ENCODE data around the gene DOC2B. TPM values are rescaled to one million over a fixed set of nuclear protein-coding genes. Genes with fewer than 3 reads are reported as not detected.
"Not testable (repeated sequence)": the region's sequence is repeated elsewhere in the genome, so short reads cannot be mapped to it uniquely, and the experiment has no call there.

The DOC2B gene
- total RNA-seq, 1 experiment from 2014 or later, result not detected

DNA sequence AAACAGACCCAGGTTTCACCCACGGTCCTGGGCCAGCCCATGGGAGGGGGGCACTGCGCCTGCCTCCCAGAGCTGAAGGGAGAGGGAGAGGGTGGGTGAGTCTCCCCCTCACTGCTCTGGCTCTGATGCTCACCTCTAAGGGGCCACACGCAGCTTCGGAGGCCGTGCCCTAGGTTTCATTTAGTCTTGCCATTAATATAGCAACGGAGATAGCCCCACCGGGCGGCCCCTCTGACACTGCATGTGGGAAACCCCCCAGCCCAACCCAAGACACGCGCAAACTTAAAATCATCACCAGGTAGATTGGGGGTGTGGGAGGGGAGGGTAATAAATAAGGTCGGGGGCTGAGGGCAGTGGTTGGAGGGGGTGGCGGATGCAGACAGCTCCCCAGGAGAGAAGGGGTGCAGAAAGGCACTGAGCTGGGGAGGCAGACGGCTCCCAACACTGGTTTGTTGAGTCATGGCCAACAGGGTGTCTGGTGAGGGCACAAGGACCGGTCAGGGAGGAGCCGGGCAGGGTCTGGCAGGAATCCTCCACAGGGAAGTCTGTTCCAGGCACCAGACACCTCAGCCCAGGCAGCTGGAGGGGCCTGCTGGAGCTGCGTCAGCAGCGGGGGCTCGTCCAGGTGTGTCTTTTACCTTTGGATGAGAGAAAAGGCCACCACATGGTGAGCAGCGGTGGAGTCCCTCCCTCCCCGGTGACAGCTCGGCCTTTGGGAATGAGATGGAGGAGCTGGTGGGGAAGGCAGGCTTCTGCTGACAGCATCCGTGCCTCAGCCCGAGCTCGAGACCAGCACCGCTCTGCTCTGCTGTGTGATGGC lies 32.0 kb upstream of the DOC2B start:
- no peak for DNase-seq (ENCODE audit: low spot score)

DNA sequence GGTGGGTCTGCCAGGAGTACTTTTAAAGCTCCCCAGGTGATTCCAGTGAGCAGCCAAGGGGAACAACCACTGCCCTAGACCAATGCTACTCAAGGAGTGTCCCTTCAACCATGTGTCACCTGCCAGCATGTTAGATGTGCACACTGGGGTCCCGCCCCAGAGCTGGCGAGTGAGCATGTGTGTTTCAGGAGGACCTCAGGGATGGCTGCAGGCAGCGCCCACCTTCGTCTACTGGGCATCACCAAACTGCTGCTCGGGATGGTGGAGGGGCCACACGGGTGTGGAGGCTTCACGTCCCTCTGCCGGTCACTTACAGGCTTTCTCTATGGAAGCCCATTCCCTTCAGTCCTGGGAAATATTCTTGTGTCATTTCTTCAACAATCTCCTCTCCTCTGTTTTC lies 29.0 kb upstream of the DOC2B start:
- no peak for DNase-seq (ENCODE audit: low spot score)

DNA sequence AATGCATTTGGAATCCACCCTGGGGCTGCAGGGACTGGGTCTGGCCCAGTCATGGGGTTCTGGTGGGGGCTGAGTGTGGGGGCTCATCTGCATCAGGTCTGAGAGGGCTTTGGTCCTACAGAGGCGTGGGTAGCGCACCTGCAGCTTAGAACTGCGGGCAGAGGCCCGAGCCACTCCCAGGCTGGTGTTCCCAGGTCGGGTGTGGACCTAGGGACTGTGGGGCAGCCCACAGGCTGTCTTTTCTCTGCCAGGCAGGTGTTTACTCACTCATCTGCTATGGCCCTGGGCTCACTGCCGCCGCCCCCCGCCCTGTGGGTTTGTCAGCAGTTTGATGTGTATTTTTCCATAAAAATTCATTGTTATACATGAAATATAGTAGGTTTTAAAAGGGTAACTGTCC lies 27.0 kb upstream of the DOC2B start:
- DNase-seq (ENCODE audit: low spot score), result no peak

DNA sequence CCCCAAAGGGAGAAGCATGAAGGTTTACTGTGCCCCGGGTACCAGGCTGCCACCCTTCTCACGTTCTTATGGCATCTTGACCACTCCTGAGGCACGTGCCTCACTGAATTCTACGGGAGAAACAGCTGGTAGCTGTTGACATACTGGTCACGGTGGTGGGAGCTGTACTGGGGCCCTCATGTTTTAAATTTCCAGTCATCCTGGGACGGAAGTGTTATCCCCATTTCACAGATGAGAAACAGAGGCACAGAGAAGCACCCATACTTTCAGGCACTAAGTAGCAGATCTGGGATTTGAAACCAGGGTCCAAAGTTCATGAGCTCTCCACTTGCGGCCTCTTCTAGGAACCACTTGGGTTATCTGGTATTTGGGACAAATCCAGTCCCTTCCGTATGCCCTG lies 26.3 kb upstream of the DOC2B start:
- no peak for DNase-seq (ENCODE audit: low spot score)

DNA sequence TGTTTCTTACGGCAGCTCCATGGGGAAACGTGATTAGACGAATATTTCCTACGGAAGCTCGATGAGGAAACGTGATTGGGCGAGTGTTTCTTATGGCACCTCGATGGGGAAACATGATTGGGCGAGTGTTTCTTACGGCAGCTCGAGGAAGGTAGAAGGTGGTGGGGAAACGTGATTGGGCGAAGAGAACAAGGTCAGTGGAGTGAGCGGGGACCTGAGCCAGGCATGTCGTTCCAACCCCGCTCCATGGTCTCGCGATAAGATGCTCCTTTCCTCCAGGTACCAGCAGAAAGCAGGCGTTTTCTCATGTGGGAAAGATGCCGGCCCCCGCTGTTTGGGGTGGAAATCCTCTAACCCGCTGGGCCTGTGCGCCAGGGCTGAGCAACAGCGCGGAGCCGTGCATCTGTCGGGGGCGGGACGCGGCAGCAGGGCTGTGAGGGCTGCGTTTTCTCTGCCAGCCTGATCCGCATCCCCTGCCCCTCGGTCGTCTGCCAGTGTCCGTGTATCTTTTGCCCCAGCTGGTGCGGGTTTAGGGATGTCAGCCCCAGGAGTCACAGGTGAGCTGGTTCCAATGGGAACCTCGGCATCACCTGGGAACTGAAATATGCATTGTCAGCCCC lies 25.6 kb upstream of the DOC2B start:
- no peak for DNase-seq (ENCODE audit: low spot score)

DNA sequence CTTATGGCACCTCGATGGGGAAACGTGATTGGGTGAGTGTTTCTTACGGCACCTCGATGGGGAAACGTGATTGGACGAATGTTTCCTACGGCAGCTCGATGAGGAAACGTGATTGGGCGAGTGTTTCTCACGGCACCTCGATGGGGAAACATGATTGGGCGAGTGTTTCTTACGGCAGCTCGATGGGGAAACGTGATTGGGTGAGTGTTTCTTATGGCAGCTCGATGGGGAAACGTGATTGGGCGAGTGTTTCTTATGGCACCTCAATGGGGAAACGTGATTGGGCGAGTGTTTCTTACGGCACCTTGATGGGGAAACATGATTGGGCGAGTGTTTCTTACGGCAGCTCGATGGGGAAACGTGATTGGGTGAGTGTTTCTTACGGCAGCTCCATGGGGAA lies 25.0 kb upstream of the DOC2B start:
- DNase-seq (ENCODE audit: low spot score), result not testable (repeated sequence)

DNA sequence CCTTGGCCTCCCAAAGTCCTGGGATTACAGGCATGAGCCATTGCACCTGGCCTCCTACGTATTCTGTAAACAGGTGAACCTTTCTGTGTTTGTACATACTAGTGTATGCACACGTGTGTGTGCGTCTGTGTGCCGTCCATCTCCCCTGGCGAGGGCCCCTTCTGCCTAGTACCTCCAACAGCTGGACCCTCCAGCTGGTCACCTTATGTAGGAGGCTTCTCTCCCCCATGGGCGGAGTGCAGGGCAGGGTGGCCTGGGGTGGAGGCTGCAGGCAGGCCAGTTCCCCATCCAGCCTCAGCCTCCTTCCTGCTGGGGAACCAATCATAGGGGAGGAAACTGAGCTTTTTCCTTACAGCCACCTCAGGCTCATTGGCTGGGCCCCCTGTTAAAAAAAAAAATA lies 24.4 kb upstream of the DOC2B start:
- no peak for DNase-seq (ENCODE audit: low spot score)

DNA sequence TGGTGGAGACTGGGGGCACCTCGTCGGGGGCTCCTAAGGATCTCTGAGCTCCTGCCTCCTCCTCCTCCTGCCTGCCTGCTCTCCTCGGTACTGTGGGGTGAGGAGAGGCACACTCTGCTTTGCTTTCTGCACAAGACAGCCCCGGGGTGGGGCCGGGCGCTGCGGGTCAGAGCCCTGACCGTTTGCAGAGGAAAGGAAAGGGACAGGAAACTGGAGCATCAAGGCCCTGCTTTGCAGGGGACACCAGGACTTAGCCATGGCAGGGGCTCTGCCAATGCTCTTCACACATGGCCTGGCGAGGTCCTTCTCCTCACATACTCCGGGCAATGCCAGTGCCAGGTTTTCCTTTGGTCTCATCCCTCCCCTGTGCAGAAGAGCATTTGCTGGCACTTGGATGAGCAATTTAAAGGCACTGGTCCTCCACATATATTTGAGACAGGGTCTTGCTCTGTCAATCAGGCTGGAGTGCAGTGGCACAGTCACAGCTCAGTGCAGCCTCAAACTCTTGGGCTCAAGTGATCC lies 23.8 kb upstream of the DOC2B start:
- DNase-seq (ENCODE audit: low spot score), result no peak

DNA sequence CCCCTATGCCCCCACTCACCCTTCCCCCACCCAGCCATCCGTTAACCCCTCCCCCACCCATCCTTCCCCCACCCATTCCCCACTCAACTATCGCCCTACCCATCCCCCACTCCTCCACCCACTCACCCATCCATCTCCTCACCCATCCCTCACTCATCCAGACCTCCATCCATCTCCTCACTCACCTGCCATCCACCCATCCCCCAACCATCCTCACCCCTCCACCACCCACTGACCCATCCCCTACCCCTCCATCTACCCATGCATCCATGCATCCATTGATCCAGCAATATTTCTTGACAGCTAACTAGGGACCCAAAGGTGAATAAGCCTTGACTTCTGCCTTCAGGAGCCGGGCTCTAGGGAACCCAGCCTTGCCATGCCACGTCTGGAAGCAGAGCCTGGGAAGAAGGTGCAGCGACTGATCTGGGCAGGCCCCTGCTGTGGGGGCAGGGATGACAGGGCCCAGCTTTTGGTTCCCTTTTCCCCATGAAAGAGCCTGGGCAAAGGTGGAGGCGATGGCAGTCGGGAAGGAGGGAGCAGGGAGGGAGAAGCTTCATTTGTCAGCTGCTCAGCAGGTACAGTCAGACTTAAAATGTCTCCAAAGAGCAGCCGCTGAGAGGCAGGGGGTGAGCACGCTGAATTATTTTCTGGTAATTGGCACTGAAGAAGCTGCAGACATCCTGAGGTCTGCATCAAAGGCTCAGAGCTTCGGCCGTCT lies 23.1 kb upstream of the DOC2B start:
- no peak for DNase-seq (ENCODE audit: low spot score)

DNA sequence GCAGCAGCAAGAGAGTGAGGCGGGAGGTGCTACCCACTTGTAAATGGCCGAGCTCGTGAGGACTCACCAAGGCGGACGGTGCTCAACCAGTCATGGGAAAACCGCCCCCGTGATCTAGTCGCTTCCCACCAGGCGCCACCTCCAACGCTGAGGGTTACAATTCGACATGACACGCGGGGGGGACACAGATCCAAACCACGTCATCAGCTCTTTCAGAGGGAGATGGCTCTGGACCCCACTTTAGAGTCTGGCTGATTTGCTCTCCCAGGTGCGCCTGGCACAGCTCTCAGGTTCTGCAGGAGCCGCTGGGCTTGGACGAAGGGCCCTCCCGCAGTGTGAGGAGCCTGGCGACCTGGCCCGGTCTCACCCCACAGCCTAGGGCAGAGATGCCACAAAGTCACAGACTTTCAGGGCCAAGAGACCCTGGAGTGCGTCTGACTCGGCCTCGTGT lies 21.1 kb upstream of the DOC2B start:
- DNase-seq (ENCODE audit: low spot score), result no peak

DNA sequence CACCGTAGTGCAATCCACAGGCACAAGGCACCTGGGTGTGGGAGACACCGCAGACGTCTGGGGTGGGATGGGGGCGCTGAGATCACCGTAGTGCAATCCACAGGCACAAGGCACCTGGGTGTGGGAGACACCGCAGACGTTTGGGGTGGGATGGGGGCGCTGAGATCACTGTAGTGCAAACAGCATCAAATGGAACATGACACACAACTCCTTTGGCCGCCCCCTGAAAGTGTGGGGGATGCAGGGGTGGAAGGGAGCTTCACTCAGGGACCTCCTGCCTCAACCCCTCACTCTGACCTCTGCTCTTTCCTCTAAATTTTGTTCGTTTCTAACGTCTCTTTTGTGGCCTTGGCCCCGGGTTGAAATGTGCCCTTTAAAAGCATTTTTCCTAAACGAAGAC lies 20.3 kb upstream of the DOC2B start:
- DNase-seq (ENCODE audit: low spot score), result not testable (repeated sequence)

DNA sequence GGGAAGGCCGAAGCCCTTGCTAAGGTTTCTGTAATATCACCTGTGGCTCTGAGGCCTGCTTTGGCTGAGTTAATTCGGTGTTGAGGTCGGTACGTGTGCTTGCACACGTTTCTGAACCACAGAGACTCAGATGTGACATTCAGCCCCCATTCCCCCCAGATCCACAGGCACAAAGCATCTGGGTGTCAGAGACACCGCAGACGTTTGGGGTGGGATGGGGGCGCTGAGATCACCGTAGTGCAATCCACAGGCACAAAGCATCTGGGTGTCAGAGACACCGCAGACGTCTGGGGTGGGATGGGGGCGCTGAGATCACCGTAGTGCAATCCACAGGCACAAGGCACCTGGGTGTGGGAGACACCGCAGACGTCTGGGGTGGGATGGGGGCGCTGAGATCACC lies 19.8 kb upstream of the DOC2B start:
- DNase-seq (ENCODE audit: low spot score), result not testable (repeated sequence)

DNA sequence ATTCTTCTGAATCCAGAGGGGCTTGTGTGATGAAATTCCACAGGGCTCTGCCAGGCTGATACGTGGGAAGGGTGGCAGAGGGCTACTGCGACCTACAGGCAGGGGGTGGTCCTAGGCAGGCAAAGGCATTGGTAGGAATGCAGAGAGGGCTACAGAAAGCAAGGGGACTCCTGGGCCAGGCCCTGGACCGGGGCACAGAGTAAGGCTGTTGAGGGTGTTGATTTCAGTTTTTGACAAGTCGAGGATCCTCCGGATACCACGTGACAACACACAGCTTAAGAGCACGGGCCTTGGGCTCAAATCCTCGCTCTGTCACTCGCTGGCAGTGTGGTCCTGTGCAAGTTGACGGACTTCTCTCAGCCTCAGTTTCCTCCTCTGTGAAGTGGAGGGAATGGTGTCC lies 19.1 kb upstream of the DOC2B start:
- no peak for DNase-seq (ENCODE audit: low spot score)

DNA sequence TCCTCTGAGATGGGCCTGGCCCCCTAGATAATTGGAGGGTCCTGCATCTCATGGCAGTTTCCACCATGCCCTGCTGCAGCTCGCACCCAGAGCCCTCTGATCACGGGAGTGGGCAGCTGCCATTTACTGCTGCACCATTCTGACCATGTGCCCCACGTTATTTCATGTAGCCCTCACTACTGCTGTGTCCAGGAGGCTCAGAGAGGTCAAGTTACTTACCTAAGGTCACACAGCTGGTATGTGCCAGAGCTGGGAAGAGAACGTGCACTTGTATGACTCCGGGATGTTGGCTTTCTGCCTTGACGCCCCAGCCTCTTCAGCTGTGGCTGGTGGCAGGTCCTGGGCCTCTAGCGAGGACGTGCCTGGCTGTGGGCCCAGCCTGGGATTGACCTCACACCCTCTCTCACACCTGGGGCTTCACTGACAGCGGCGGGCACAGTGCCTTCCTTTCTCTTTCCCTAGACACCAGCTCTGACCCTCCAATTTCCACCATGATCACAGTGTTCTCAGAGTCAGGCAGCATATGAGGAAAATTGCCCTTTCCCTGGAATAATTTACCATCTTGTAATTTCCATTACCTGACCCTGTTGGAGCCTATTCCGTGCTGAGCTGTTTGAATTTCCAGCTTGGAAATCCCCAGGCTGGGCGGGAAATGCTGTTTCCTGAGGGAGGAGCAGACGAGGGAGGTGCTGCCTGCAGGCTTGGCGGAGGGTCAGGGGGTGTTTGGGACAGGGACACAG lies 18.5 kb upstream of the DOC2B start:
- no peak for DNase-seq (ENCODE audit: low spot score)

DNA sequence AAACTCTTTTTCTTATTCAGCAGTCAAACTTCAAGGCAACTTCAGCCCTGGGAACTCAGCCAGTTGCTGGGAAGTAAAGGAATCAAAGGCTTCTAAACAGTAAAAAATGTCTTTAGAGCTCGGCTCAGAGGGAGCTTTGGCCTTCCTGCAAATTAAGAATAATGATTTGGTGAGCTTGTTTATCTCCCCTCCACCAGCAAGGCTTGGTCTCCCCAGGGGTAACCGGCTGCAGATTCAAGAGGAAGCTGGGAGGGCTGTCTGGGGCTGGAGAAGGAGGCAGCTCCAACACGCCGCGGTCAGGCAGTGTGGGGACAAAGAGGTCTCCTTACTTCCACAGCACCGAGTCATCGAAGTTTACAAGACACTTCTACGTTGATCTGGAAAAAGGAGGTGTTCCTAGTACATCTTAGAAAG lies 17.7 kb upstream of the DOC2B start:
- no peak for DNase-seq (ENCODE audit: low spot score)

DNA sequence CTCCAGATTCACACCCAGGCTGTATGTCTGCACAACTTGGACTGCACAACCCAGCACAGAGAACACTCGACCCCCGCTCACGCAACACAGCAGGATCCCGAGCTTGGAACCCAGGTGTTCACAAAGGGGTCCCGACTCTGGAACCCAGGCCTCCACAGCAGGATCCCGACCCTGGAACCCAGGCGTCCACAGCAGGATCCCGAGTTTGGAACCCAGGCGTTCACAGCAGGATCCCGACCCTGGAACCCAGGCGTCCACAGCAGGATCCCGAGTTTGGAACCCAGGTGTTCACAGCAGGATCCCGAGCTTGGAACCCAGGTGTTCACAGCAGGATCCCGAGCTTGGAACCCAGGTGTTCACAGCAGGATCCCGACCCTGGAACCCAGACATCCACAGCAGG lies 16.8 kb upstream of the DOC2B start:
- DNase-seq (ENCODE audit: low spot score), result not testable (repeated sequence)

DNA sequence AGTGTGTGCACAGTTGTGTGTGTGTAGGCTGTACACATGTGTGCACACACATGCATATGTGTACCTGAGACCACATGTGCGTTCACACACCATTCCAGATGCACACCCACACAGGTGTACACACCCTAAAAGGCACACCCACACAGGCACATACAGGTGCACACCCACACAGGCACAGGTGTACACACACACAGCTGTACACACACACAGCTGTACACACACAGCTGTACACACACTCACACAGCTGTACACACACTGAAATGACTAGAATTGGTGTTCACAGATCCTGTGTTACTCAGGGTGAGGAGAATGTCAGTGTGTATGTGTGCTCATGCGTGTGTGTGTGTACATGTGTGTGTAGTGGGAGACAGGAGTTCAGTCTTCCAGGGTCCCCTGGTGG lies 15.9 kb upstream of the DOC2B start:
- DNase-seq (ENCODE audit: low spot score), result no peak

DNA sequence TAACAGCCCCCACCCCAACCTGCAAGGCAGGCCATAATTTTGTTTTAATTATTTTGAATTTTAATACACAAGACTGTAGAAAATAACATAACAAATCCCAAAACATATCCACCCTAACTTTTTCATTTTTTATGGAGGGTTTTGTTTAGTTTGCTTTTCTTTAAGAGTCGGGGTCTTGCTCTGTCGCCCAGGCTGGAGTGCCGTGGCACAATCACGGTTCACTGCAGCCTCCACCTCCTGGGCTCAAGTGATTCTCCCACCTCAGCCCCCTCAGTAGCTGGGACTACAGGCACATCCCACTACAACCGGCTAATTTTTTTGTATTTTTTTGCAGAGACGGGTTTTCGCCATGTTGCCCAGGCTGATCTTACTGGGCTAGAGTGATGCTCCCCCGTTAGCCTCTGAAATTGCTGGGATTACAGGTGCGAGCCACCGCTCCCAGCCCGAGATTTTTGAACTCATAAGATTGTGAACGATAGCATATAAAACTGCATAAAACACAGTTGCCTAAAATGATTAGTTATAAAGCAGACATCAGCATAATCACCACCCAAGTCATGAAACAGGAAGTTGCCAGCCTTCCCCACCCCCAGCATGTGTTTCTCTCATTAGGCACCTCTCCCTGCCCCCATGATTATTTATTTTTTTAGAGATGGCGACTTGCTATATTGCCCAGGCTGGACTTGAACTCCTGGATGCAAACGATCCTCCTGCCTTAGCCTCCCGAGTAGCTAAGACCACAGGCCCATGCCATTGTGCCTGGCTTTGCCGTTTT lies 13.6 kb upstream of the DOC2B start:
- no peak for DNase-seq (ENCODE audit: low spot score)

DNA sequence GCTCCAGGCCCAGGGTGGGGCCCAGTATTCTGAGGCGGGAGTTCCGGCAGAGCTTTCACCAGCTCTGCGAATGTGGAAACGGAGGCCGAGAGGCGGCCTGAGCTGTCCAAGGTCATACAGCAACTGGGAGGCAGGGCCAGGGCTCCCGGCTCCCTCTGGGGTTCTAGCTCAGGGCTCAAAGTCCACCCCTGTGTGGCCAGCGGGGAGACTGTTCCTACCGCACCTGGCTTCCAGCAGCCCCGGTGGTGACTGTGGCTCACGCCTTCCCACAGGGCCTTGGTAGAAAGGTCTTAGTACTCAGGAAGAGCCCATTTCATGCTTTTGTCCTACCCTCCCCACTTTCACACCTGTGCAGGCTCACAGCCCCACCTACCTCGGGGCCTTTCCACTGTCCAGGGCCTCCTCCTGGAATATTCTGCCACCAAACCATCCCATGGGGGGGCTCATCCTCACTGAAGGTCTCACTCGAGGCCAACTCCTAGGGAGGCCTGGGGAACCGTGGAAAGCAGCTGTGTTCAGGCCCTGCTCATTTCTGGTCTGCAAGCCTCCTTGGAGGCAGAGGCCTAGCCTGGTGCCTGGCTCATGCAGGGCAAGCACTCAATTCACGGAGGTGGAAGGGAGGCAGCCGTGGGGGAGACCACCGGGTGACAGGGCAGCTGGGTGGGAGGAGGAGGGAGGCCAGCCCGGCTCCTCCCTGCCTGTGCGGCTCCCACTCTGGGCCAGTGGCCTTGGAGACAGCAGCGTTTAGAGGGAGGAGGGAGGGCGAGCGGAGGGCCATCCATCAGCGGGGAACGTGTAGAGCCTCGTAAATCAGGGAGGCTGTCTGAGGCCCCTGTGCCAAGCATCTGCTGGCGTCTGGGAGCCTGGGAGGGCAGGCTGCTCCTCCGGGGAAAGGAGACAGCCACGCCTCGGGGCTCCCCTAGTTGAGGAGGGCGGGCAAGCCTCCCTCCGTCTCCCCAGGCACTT lies 12.7 kb upstream of the DOC2B start:
- no peak for DNase-seq (ENCODE audit: low spot score)

DNA sequence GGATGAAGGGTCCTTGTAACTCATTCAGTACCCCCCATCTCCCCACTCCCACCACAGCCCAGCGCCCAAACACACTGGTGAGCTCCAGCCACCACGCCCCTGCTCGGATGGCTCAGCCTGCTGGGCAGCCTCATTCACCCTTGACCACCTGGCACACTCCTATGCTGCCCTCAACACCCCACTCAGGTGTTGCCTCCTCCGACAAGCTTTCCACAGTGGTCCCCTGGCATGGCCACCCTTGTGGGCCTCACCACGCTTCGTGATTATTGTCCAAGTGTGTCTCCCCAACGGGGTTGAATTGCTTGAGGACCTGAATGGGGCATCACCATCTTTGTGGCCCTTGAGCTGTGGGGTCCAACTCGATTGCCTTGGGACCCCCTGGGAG lies 12.0 kb upstream of the DOC2B start:
- no peak for DNase-seq (ENCODE audit: low spot score)

Measured in HT-29 (cell line).